ENCODE results near the gene MYO15A.

DNA sequence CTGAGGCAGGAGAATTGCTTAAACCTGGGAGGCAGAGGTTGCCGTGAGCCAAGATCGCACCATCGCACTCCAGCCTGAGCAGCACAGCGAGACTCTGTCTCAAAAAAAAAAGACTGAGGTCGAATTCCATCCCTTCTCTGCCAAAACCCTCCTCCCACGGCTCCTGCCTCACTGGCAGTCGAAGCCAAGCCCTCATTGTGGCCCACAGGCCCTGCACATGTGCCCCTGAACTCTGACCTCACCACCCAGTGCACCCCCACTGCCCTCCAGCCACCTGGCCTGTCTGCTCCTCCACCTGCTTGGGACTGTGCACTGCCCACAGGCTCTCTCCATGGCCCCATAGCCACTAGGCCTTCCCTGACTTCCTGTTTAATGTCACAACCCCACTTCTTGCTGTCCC lies 7.0 kb downstream of the MYO15A start:
- no peak for TF ChIP-seq EZH2phosphoT487 (IDR thresholded peaks at IDR 0.05; ENCODE audit: unreplicated experiment)
- TF ChIP-seq POLR2AphosphoS5 (IDR thresholded peaks at IDR 0.05; ENCODE audit: low read depth), result no peak
- no peak for TF ChIP-seq EZH2 (IDR thresholded peaks at IDR 0.05; ENCODE audit: low read depth, unreplicated experiment)
- TF ChIP-seq, protein P1, sequence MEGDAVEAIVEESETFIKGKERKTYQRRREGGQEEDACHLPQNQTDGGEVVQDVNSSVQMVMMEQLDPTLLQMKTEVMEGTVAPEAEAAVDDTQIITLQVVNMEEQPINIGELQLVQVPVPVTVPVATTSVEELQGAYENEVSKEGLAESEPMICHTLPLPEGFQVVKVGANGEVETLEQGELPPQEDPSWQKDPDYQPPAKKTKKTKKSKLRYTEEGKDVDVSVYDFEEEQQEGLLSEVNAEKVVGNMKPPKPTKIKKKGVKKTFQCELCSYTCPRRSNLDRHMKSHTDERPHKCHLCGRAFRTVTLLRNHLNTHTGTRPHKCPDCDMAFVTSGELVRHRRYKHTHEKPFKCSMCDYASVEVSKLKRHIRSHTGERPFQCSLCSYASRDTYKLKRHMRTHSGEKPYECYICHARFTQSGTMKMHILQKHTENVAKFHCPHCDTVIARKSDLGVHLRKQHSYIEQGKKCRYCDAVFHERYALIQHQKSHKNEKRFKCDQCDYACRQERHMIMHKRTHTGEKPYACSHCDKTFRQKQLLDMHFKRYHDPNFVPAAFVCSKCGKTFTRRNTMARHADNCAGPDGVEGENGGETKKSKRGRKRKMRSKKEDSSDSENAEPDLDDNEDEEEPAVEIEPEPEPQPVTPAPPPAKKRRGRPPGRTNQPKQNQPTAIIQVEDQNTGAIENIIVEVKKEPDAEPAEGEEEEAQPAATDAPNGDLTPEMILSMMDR (conservative IDR thresholded peaks at IDR 0.05; ENCODE audit: low read depth in 2 of 2), result no peak
- TF ChIP-seq ZNF331 (CRISPR knock-in tag; IDR thresholded peaks at IDR 0.05; ENCODE audit: low read depth), result no peak
- no peak for TF ChIP-seq CREB1 (CRISPR knock-in tag; IDR thresholded peaks at IDR 0.05; ENCODE audit: low read depth)
- TF ChIP-seq ZNF114 (CRISPR knock-in tag; IDR thresholded peaks at IDR 0.05), result no peak
- TF ChIP-seq, protein P2, sequence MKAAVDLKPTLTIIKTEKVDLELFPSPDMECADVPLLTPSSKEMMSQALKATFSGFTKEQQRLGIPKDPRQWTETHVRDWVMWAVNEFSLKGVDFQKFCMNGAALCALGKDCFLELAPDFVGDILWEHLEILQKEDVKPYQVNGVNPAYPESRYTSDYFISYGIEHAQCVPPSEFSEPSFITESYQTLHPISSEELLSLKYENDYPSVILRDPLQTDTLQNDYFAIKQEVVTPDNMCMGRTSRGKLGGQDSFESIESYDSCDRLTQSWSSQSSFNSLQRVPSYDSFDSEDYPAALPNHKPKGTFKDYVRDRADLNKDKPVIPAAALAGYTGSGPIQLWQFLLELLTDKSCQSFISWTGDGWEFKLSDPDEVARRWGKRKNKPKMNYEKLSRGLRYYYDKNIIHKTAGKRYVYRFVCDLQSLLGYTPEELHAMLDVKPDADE (IDR thresholded peaks at IDR 0.05), result no peak
- TF ChIP-seq NANOG (IDR thresholded peaks at IDR 0.05; ENCODE audit: borderline replicate concordance), result no peak

Measured in GM23338 (cell line).